GM12865 (cell line): Measurements from ENCODE around the gene ZCCHC8.
"Not testable (repeated sequence)": the region's sequence is repeated elsewhere in the genome, so short reads cannot be mapped to it uniquely, and the experiment has no call there.

ENCODE experiments used
- DNase-seq: peaks from one replicate; pipeline ENCODE4 v3.0.0; 2010; ENCODE audit warnings: low read depth
- H3K4me3 ChIP-seq: 2 replicates; pipeline ENCODE4 v1.5.1; 2011; ENCODE audit warnings: mild to moderate bottlenecking, low read depth, low read length, control low read depth
- TF ChIP-seq, protein P1 (sequence below): IDR thresholded peaks from 2 replicates; pipeline ENCODE4 v1.5.1; 2011; ENCODE audit warnings: low read length, control low read depth, low read depth, inconsistent platforms; ENCODE audit not compliant: insufficient read depth; ENCODE audit errors: missing control alignments

ZCCHC8 gene

DNA sequence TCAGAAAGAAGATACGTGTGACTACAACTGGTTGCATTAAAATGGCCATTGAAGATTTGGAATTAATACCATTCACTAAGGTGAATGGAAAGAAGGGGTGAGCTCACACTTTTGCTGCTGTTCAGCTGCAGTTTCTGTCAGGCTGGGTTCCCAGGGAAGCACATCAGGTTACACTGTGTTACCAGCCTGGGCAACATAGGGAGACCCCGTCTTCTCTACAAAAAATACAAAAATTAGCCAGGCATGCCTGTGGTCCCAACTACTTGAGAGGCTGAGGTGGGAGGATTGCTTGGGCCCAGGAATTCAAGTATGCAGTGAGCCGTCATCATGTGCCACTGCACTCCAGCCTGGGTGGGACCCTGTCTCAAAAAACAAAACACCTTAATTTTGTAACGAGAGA, 12.9 kb upstream of the ZCCHC8 start:
- DNase-seq = no peak
- no peak overlapping the region for H3K4me3 ChIP-seq
- TF ChIP-seq, protein P1, sequence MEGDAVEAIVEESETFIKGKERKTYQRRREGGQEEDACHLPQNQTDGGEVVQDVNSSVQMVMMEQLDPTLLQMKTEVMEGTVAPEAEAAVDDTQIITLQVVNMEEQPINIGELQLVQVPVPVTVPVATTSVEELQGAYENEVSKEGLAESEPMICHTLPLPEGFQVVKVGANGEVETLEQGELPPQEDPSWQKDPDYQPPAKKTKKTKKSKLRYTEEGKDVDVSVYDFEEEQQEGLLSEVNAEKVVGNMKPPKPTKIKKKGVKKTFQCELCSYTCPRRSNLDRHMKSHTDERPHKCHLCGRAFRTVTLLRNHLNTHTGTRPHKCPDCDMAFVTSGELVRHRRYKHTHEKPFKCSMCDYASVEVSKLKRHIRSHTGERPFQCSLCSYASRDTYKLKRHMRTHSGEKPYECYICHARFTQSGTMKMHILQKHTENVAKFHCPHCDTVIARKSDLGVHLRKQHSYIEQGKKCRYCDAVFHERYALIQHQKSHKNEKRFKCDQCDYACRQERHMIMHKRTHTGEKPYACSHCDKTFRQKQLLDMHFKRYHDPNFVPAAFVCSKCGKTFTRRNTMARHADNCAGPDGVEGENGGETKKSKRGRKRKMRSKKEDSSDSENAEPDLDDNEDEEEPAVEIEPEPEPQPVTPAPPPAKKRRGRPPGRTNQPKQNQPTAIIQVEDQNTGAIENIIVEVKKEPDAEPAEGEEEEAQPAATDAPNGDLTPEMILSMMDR = no peak

DNA sequence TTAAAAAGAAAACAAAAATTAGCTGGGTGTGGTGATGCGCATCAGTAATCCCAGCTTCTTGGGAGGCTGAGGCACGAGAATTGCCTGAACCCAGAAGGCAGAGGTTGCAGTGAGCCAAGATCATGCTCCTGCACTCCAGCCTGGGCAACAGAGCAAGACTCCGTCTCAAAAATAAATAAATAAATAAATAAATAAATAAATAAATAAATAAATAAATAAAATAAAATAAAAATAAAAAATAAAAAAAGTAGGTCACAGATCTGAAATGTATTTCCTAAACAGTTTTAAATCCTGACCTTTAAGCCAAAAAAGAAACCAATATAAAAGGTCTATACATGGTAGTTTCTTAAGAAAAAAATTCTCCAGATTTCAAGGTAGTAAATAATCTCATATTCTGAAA, 12.3 kb upstream of the ZCCHC8 start:
- not testable (repeated sequence) for H3K4me3 ChIP-seq, DNase-seq

DNA sequence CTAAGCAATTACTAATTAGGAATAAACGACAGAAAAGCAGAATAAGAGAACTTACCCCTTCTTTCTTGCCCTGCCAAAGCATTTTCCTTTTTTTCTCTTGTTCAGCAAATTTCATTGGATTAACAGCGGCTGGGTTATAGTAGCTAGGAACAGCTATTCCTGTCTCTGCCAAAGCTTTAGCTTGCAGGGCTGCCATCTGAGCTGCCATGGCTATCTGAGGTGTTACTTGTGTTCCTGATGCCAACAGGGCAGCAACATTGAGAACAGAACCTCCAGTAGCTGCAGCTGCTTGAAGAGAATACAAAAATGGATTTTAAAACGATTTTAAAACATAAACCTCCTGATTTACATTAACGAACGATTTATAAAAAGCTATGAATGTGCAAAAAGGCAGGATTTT, 7.4 kb upstream of the ZCCHC8 start:
- H3K4me3 ChIP-seq = no peak overlapping the region
- TF ChIP-seq, protein P1 = no peak
- DNase-seq = no peak

DNA sequence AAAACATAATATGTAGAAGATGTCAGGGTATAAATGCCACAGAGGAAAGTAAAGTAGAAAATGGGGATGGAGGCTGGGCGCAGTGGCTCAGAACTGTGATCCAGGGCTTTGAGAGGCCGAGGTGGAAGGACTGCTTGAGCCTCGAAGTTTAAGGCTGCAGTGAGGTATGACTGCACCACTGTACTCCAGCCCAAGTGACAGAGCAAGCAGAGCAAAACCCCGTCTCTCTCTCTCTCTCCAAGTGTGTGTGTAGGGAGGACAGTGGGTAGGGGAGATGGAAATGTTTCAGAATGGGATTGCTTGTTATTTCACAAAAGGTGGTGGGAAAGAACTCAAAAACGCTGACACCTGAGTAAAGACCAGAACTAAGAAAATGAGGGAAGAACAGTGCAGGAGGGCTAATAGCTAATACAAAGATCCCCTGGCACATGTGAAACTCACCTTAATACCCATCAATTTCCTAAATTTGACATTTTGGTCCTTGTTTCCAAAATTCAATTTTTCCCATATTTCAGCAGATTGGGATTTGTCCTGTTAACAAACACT, 5.7 kb upstream of the ZCCHC8 start:
- DNase-seq = no peak
- H3K4me3 ChIP-seq = no peak overlapping the region
- TF ChIP-seq, protein P1 = no peak

DNA sequence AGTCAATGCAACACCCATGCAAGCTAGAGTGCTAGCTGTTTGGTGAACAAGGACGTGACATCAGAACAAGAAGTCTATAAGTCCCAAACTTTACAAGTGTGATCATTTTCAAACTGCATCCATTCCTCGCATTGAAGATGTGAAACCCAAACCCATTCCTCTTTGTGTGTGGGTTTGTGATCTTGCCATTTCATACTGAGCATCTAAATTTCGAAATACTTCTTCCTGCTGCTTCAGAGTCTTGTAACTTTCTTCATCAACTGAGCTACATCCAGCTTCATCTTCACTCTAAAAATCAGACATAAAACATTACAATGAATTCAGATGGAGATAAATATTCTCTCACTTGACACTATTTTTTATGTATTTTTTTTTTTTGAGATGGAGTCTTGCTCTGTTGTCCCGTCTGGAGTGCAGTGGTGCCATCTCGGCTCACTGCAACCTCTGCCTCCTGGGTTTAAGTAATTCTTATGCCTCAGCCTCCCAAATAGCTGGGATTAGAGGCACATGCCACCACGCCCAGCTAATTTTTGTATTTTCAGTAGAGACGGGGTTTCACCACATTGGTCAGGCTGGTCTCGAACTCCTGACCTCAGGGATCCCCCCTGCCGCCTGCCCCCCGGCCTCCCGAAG, 4.8 kb upstream of the ZCCHC8 start:
- no peak overlapping the region for H3K4me3 ChIP-seq
- DNase-seq = no peak
- TF ChIP-seq, protein P1 = no peak

DNA sequence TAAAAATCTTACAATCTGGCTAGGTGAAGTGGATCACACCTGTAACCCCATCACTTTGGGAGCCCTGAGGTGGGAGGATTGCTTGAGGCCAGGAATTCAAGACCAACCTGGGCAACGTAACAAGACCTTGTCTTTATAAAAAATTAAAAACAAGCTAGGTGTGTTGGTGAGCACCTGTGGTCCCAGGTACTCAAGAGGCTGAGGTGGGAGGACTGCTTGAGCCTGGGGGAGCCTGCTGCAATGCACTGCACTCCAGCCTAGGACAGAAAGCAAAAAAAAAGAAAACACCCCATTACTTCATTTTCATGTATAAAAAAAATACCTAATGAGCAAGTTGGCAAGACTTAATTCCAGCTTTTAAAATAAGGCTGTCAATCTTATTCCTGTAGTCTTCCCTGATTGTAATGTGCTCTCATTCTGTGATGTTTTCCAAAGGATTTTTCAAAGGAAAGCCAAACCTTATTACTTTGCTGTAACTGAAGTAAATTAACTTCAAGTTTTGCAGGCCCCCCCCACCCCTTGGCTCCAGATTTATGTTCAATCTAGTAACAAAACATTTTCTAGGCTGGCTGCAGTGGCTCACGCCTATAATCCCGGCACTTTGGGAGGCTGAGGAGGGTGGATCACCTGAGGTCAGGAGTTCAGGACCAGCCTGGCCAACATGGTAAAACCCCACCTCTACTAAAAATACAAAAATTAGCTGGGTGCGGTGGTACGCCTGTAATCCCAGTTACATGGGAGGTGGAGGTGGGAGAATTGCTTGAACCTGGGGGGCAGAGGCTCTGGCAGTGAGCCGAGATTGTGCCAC, 3.3 kb upstream of the ZCCHC8 start:
- H3K4me3 ChIP-seq = no peak overlapping the region
- TF ChIP-seq, protein P1 = no peak
- no peak for DNase-seq

DNA sequence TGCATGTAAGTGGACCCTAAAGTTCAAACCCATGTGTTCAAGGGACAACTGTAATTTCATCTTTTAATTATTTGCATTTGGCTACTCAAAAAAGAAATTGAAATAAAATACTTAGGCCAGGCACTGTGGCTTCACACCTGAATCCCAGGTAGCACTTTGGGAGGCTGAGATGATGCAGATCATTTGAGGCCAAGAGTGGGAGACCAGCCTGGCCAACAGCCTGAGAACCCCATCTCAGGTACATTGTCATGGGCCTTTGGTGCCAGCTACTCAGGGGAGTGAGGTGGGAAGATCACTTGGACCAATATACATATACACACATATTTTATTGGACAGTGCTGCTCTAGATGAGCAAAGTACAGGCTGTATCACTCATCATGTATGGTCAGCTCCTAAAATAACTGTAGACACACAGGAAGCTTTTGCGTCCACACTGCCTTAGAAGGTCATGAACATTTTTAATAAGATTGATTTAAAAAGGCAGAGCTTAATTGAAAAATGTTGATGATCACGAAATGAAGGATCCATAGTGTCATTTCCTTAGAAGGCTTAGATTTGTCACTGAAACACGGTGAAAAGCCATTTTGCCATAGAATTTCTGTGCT, 2.5 kb upstream of the ZCCHC8 start:
- TF ChIP-seq, protein P1 = no peak
- no peak overlapping the region for H3K4me3 ChIP-seq
- no peak for DNase-seq
